SH-SY5Y (cell line): ENCODE results near the gene NEDD4L.

Experiments
- GATA2 ChIP-seq: IDR thresholded peaks from 2 replicates; pipeline ENCODE4 v1.6.1; 2011; ENCODE audit warnings: mild to moderate bottlenecking, low read depth, low read length
- GATA3 ChIP-seq: IDR thresholded peaks from 2 replicates; pipeline ENCODE4 v1.6.1; 2011; ENCODE audit warnings: low read depth, mild to moderate bottlenecking, low read length, moderate library complexity

- no peak for TF ChIP-seq GATA3
- no peak for TF ChIP-seq GATA2
Measured at GRCh38 chr18:58100154-58100553, 56.1 kb downstream of the NEDD4L start.
